SK-N-DZ (cell line): ENCODE data around the gene CLPSL1.

Source experiments
- DNase-seq: peaks from one replicate; pipeline ENCODE4 v3.0.0-alpha.2; 2015; ENCODE audit warnings: low spot score

The CLPSL1 gene

DNA sequence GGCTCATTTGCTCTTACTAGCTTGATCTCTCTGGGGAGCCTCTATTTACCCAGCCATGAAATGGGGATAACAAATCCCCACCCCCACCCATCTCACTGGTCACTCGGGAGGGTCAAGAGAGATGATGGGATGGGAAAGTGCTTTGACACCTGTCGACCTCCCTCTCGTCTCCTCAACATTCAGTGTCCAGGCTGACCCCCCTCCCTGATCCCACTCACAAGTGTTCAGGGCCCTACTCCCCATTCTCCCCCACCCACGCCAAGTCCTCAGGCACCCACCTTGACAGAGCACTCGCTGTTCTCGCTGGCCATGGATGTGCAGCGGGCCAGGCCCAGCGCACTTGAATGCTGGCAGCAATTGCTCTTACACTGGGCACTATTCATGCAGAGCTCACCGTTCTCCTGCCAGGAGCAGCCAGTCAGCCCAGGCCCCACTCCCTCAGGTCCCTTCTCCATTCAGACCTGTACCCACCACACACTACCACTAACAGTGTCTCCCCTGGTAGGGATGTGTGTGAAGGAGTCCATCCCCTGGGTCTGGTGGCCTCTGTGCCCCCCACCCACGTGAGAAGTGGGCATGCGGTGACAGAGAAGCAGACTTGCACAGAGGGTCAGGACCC lies 14.7 kb downstream of the CLPSL1 start:
- DNase-seq = no peak

DNA sequence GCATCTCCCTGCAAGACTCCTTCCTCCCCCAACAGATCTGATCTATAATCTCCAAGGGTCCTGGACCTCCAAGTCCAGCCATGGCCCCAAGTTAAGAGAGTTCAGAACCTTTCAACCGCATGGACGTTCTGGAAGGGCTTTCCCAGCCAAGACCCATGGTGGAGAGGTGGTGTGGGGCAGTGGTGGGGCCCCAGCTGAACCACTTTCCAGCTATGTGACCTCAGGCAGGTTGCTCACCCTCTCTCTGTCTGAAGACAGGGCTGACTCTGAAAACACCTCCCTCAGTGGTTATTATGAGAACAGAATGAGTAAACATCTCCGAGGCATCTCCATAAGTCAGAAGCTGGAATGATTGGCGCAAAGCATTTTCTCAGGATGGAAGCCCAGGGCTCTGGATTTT lies 15.4 kb downstream of the CLPSL1 start:
- DNase-seq = no peak

- DNase-seq = no peak
These were observed 17.2 kb downstream of the CLPSL1 start for GRCh38 chr6:35797837-35798526.

DNA sequence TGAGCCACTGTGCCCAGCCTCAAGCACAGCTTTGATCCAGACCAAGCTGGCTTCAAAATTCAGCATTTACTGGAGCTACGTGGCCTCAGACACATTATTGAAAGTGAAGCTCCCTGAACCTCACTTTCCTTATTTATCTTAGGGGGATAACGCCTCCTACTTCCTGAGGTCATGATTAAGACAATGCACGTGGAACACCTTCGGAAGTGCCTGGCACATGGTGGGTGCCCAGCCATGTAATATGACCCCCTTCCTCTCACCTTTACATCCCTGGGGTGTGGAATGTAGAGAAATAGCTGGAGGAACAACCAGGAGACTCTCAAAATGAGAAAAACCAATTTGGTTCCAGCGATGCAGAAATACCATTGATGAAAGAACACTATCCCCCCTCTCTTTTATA lies 17.9 kb downstream of the CLPSL1 start:
- no peak for DNase-seq

DNA sequence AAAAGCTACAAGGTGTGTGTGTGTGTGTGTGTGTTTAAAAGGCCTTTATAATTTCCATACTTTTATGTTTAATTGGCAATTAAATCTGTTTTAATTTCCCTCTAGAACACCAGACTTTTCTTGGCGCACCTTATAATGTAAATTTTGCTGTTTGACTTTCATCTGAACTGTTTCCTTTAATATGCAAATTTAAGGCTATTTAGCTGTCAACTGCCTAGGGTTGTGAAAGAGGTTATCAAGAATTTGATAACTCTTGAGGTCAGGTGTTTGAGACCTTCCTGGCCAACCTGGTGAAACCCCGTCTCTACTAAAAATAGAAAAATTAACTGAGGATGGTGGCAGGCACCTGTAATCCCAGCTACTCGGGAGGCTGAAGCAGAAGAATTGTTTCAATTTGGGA lies 20.3 kb downstream of the CLPSL1 start:
- DNase-seq = no peak

DNA sequence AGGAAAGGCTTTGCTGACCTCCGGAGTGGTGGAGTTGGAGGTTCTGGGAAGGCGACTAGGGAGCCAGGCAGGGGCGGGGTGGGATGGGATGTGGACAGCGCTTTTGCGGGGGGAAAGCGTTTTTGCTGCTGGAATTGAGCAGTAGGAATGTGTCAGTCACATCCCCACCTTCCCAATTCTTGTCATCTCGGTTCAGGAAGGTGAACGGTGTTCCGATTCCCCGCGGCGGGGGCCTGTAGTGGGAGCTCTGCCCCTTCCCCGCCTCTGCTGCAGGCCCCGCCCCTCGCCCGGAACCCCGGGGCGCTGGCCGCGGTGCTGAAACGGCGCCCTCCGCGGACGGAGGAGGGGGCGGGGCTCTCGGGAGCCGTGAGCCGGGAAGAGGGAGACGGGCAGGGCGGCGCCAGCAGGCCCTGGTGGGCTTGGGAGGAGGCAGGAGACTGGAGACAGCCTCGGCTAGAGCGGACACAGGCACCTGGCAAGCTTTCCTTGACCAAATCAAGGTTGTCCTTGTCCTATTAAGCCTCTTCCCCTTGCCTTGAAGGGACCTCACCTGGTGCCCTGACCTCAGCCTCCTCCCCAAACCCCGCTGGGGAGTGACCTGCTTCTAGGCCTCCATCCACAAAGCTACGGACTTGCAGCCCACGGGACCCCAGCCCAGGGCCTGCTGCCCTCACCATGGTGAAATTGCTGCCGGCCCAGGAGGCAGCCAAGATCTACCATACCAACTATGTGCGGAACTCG lies 24.3 kb downstream of the CLPSL1 start, which contains the start of gene LHFPL5:
TSS of gene LHFPL5 (plus strand) at position 357 of the 741 bp plus-strand sequence. CDS start at position 676, 319 bp downstream.
- peak; percentile 73 for DNase-seq

DNA sequence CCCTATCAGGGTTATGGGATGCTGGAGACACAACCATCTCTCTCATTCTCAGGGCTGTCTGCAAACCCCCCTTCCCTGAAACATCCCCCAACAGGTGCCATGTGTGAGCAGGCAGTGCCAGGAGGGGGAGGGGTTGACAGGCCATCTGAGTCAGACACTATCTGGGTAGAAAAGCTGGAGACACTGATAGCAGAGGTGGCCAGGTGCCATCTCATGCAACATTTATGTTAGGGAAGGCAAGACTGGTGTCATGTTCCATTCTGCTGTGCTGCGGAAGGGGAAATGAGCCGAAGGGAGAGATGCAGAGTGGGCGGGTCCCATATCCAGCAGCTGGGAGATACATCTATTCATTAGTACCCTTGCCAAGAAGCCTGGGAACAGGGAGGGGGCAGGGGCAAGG lies 27.9 kb downstream of the CLPSL1 start:
- peak; percentile 42 for DNase-seq

DNA sequence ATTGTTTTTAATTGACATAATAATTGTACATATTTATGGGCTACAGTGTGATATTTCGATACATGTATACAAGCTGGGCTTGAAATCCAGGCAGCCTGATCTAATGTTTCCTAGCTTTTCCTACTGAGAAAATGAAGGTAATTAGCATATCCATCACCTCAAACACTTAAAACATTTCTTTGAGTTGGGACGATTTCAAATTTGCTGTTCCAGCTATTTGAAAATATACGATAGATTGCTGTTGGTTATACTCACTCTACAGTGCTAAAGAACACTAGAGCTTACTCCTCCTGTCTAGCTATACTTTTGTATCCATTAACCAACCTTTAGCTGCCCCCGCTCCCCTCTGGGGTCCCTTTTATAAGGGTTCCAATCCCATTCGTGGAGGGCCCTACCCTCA lies 29.0 kb downstream of the CLPSL1 start:
- no peak for DNase-seq

- peak; percentile 60 for DNase-seq
These were observed 30.3 kb downstream of the CLPSL1 start for GRCh38 chr6:35810971-35811698.

- DNase-seq = no peak
These were observed 30.8 kb downstream of the CLPSL1 start for GRCh38 chr6:35811699-35811995.

DNA sequence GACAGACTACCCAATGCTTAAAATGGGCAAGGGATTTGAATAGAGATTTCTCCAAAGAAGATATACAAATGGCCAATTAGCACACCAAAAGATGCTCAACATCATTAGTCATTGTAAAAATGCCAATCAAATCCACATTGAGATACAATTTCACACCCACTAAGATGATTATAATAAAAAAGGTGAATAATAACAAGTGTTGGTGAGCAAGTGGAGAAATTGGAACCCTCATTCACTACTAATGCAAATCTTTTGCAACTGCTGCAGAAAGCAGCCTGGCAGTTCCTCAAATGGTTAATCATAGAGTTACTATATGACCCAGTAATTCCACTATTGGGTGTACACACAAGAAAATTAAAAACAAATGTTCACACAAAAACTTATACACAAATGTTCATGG lies 36.7 kb downstream of the CLPSL1 start:
- DNase-seq = no peak

GRCh38 chr6:35823601-35824000 lies 42.8 kb downstream of the CLPSL1 start:
- DNase-seq = no peak

- DNase-seq = no peak
These were observed 43.9 kb downstream of the CLPSL1 start for GRCh38 chr6:35824552-35825192.

DNA sequence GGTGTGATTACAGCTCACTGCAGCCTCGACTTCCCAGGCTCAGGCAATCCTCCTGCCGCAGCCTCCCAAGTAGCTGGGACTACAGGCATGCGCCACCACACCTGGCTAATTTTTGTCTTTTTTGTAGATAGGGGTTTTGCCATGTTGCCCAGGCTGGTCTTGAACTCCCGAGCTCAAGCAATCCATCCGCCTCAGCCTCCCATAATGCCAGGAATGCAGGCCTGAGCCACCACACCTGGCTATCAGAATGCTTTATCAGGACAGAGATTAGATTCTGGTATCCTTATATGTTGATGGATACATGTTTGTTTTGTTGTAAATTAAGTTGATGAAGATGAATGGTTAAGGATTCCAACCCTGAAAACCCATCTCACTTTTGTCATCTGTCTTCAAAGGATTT lies 48.5 kb downstream of the CLPSL1 start:
- no peak for DNase-seq

GRCh38 chr6:35831257-35832007 lies 50.6 kb downstream of the CLPSL1 start:
- DNase-seq = no peak

GRCh38 chr6:35833536-35833935 lies 52.7 kb downstream of the CLPSL1 start:
- DNase-seq = no peak
